Left ventricle myocardium inferior (tissue), 1 donor: ENCODE data around the gene CYP27C1. TPM values are rescaled to one million over a fixed set of nuclear protein-coding genes. Genes with fewer than 3 reads are reported as not detected.

Experiments used
- DNase-seq: peaks from one replicate; pipeline ENCODE4 v3.0.0-alpha.2; 2020
- H3K27ac ChIP-seq: fragments of 200-600 bp; replicated peaks from 2 replicates; pipeline ENCODE4 v1.8.0; 2021
- H3K27me3 ChIP-seq: fragments of 200-600 bp; 2 replicates; pipeline ENCODE4 v1.8.0; 2021; ENCODE audit warnings: low read depth
- H3K36me3 ChIP-seq: fragments of 200-600 bp; 2 replicates; pipeline ENCODE4 v1.8.0; 2021
- H3K4me1 ChIP-seq: fragments of 200-600 bp; 2 replicates; pipeline ENCODE4 v1.8.0; 2021
- H3K4me3 ChIP-seq: fragments of 200-600 bp; 2 replicates; pipeline ENCODE4 v1.8.0; 2021; ENCODE audit warnings: mild to moderate bottlenecking, moderate library complexity
- H3K9me3 ChIP-seq: fragments of 200-600 bp; replicated peaks from 2 replicates; pipeline ENCODE4 v1.8.0; 2021
- intact Hi-C: fragments of 100-400 bp; cut with micrococcal nuclease; formaldehyde crosslinking; loops from one replicate; pipeline ENCODE4 v1.11.0; 2022
- total RNA-seq: library from RNA; stranded (reverse); fragmentation: NEBNext Ultra II Directional; extraction: Animal tissue kit (Norgen Biotek cat#: 25700); gene quantifications from one replicate; pipeline ENCODE4 v1.2.1, GENCODE V29; 2021
- TF ChIP-seq, protein P1 (sequence below): fragments of 200-600 bp; IDR thresholded peaks from 2 replicates; pipeline ENCODE4 v1.8.0; 2021; ENCODE audit warnings: antibody characterized with exemption, mild to moderate bottlenecking, borderline replicate concordance
- donor health status: DM: no; HTN: yes; CAD: no; lungs with severe emphysema.

Gene CYP27C1
- total RNA-seq, 1 donor from 2014 or later, result 0.11 TPM

DNA sequence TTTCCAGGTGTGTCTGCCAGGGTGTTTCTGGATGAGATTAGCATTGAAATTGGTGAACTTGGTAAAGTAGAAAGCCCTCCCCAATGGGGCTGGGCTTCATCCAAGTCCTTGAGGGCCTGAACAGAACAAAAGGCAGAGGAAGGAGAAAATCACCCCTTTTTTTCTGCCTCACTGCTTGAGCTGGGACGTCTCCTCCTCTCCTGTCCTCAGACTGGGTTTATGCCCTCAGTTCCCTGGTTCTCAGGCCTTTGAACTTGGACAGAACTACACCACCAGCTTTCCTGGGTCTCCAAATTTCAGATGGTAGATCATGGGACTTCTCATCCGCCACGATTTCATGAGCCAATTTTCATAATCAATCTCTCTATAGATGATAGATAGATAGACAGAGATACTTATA, 59.4 kb downstream of the CYP27C1 start:
- TF ChIP-seq, protein P1, sequence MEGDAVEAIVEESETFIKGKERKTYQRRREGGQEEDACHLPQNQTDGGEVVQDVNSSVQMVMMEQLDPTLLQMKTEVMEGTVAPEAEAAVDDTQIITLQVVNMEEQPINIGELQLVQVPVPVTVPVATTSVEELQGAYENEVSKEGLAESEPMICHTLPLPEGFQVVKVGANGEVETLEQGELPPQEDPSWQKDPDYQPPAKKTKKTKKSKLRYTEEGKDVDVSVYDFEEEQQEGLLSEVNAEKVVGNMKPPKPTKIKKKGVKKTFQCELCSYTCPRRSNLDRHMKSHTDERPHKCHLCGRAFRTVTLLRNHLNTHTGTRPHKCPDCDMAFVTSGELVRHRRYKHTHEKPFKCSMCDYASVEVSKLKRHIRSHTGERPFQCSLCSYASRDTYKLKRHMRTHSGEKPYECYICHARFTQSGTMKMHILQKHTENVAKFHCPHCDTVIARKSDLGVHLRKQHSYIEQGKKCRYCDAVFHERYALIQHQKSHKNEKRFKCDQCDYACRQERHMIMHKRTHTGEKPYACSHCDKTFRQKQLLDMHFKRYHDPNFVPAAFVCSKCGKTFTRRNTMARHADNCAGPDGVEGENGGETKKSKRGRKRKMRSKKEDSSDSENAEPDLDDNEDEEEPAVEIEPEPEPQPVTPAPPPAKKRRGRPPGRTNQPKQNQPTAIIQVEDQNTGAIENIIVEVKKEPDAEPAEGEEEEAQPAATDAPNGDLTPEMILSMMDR, result no peak
- intact Hi-C loops, result no loop called here
- H3K27ac ChIP-seq, result no peak overlapping the region
- H3K36me3 ChIP-seq, result no peaks in the 10 kb centered on the region
- DNase-seq, result no peak
- H3K27me3 ChIP-seq, result peaks cover 44% of the 10 kb centered on the region
- H3K4me1 ChIP-seq, result no peaks in the 10 kb centered on the region
- no peak overlapping the region for H3K4me3 ChIP-seq
- no peaks in the 10 kb centered on the region for H3K9me3 ChIP-seq

DNA sequence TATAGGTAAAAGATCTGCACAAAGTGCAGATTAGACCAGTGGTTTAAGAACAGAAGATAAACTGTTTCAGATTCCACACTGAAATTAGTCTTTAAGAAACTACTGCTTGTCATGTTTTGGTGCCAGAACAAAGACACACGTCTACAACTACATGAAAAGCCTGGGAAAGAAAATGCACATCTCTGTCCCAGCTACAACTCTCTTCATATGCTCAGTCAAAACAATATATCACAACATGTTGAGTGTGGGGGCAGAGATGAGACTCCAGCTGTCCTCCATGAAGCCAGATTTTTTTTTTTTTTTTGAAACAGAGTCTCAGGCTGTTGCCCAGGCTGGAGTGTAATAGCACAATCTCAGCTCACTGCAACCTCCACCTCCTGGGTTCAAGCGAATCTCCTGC, 60.6 kb downstream of the CYP27C1 start:
- Histone ChIP-seq H3K4me1 (peaks cover 2% of the 10 kb centered on the region), H3K9me3 (no peaks in the 10 kb centered on the region), H3K4me3 (no peak overlapping the region), H3K27me3 (peaks cover 44% of the 10 kb centered on the region), H3K27ac (no peak overlapping the region), H3K36me3 (no peaks in the 10 kb centered on the region)
- no peak for DNase-seq
- intact Hi-C loops, result no loop called here
- TF ChIP-seq, protein P1, result no peak

DNA sequence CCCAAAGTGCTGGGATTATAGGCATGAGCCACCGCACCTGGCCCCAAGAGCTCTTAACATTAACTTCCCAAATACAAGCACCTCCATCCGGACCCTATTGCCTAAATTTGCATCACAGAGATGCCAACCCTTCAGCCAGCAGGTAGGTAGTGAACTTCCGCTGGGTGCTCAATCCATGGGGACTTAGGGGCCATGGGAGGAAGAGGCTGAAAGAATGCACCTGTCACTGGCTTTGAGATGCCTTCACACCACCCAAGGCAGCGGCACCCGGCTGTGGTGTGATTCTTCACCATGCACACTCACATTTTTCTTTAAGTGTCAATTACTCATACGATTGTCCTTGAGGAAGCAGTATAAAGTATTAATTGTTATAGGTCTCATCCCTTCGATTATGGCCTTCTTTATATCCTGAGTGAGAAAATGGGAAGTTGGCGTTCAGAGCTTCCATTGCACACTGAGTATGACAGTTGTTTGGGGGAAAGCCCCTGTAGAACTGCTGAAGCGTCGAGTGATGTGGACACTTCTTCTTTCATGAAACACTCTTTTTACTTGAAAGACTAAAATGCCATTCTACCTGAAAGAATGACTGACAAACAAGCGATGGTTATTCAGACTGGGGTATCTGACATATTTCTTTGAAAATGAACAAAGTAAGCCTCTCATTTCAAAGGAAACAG, 61.3 kb downstream of the CYP27C1 start:
- Histone ChIP-seq H3K36me3 (no peaks in the 10 kb centered on the region), H3K4me3 (no peak overlapping the region), H3K9me3 (no peaks in the 10 kb centered on the region), H3K4me1 (peaks cover 2% of the 10 kb centered on the region), H3K27ac (no peak overlapping the region), H3K27me3 (peaks cover 47% of the 10 kb centered on the region)
- DNase-seq, result no peak
- intact Hi-C loops, result no loop called here
- TF ChIP-seq, protein P1, result no peak

DNA sequence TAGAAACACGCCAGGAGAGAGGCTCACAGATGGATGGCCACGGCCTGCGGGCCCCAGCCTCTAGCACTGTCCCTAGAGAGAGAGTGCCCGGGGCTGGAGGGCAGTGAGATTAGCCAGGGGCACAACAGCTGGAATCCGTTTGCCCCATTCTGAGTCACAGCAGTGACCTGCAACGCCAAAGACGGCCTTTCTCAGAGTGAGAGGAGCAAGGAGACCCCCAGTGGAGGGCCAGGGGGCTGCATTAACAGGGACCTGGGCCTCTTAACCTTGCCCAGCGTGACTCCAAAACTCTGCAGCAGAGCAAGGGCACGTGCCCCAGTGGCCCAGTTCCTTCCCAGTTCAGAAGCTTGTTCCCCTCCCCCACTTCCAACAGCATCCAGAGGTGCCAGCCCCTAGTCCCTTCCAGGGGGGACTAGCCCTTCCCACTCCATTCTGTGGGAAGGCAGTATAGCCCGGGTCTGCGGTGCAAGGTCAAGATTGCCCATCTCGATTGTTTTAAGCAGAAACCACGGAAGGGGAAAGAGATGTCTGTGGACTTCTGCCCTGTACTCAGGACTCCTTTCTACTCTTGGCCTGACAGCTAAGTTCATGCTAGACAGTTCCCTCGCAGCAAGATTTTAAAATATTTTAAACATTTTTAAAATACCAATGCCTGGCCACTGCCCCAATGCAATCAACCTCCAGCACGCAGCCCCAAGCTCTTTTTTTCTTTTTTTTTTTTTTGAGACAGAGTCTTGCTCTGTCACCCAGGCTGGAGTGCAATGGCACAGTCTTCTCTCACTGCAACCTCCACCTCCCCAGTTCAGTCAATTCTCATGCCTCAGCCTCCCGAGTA, 62.2 kb downstream of the CYP27C1 start:
- Histone ChIP-seq H3K36me3 (no peaks in the 10 kb centered on the region), H3K4me3 (no peak overlapping the region), H3K27me3 (peaks cover 53% of the 10 kb centered on the region), H3K9me3 (no peaks in the 10 kb centered on the region), H3K27ac (no peak overlapping the region), H3K4me1 (peaks cover 2% of the 10 kb centered on the region)
- no peak for DNase-seq
- TF ChIP-seq, protein P1, result no peak
- intact Hi-C loops, result no loop called here

DNA sequence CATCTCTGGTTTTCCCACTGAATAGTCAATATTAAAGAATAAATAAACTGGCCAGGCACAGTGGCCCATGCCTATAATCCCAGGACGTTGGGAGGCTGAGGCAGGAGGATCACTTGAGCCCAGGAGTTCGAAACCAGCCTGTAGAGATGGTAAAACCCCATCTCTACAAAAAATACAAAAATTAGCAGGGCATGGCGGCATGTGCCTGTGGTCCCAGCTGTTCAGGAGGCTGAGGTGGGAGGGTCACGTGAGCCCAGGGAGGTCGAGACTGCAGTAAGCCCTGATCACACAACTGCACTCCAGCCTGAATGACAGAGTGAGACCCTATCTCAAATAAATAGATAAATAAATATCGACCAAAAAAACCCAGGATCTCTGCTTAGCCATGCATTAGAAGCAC, 63.0 kb downstream of the CYP27C1 start:
- DNase-seq, result no peak
- peaks cover 2% of the 10 kb centered on the region for H3K4me1 ChIP-seq
- no peaks in the 10 kb centered on the region for H3K9me3 ChIP-seq
- H3K27ac ChIP-seq, result no peak overlapping the region
- no peak overlapping the region for H3K4me3 ChIP-seq
- intact Hi-C loops, result no loop called here
- TF ChIP-seq, protein P1, result no peak
- no peaks in the 10 kb centered on the region for H3K36me3 ChIP-seq
- H3K27me3 ChIP-seq, result peaks cover 45% of the 10 kb centered on the region
